HEK293 (cell line): ENCODE results near the gene KRTAP5-2.
A peak's percentile ranks its signal among the peaks of the same experiment; 100 is the strongest.

Experiments
- CTCF ChIA-PET: fragments of 350-600 bp; formaldehyde crosslinking; extraction: SDS; loops from one replicate; lab custom pipeline; 2021; ENCODE audit warnings: antibody characterized with exemption; lab: Yijun Ruan, JAX
- POLR2A ChIA-PET: fragments of 300-600 bp; formaldehyde crosslinking; extraction: SDS; loops from one replicate; lab custom pipeline; 2020; ENCODE audit warnings: antibody characterized with exemption, inconsistent platforms; lab: Yijun Ruan, JAX
- H3K27ac ChIP-seq: fragments of 200-500 bp; sonication (Bioruptor generic); 2 replicates; pipeline ENCODE4 v1.5.1; 2014; ENCODE audit warnings: low read depth, low read length, control low read depth, inconsistent platforms; ENCODE audit errors: extremely low read depth
- H3K36me3 ChIP-seq, 2 experiments: fragments of 200-500 bp in 1 of 2; sonication (Bioruptor generic) in 1 of 2; 1 replicate in 1 of 2; 2 replicates in 1 of 2; pipeline ENCODE4 v1.5.1; 2014 to 2017; ENCODE audit warnings: inconsistent platforms in 2 of 2, low read length in 2 of 2; ENCODE audit not compliant: control insufficient read depth in 2 of 2, insufficient read depth in 1 of 2
- H3K4me1 ChIP-seq: fragments of 200-500 bp; sonication (Bioruptor generic); 2 replicates; pipeline ENCODE4 v1.5.1; 2014; ENCODE audit warnings: mild to moderate bottlenecking, low read length, inconsistent platforms; ENCODE audit not compliant: control insufficient read depth, insufficient read depth
- H3K4me3 ChIP-seq: 2 replicates; pipeline ENCODE4 v1.5.1; 2011; ENCODE audit warnings: low read depth, mild to moderate bottlenecking, control low read depth, low read length, moderate library complexity
- H3K9me3 ChIP-seq: fragments of 200-500 bp; sonication (Bioruptor generic); 2 replicates; pipeline ENCODE4 v1.5.1; 2014; ENCODE audit warnings: low read depth, low read length, inconsistent platforms; ENCODE audit not compliant: control insufficient read depth, insufficient read depth
- GLI4 ChIP-seq: fragments of 450-650 bp; formaldehyde crosslinking; IDR thresholded peaks from 2 replicates; pipeline ENCODE4 v1.5.1; 2016; ENCODE audit warnings: missing biosample characterization, missing genetic modification characterization
- KLF1 ChIP-seq: fragments of 450-650 bp; formaldehyde crosslinking; IDR thresholded peaks from 2 replicates; pipeline ENCODE4 v1.5.1; 2016; ENCODE audit warnings: missing biosample characterization, missing genetic modification characterization
- KLF16 ChIP-seq: fragments of 450-650 bp; formaldehyde crosslinking; IDR thresholded peaks from 2 replicates; pipeline ENCODE4 v1.5.1; 2017; ENCODE audit warnings: missing biosample characterization, missing genetic modification characterization
- MYNN ChIP-seq: fragments of 450-650 bp; formaldehyde crosslinking; IDR thresholded peaks from 2 replicates; pipeline ENCODE4 v1.5.1; 2016; ENCODE audit warnings: missing biosample characterization, missing genetic modification characterization, borderline replicate concordance
- ZNF202 ChIP-seq: fragments of 450-650 bp; formaldehyde crosslinking; IDR thresholded peaks from 2 replicates; pipeline ENCODE4 v1.5.1; 2016; ENCODE audit warnings: missing biosample characterization, missing genetic modification characterization, borderline replicate concordance
- ZNF23 ChIP-seq: fragments of 450-650 bp; formaldehyde crosslinking; IDR thresholded peaks from 2 replicates; pipeline ENCODE4 v1.5.1; 2016; ENCODE audit warnings: missing biosample characterization, missing genetic modification characterization, borderline replicate concordance
- ZNF302 ChIP-seq: fragments of 450-650 bp; formaldehyde crosslinking; IDR thresholded peaks from 2 replicates; pipeline ENCODE4 v1.5.1; 2016; ENCODE audit warnings: missing biosample characterization, missing genetic modification characterization, low read depth
- ZNF350 ChIP-seq: fragments of 450-650 bp; formaldehyde crosslinking; IDR thresholded peaks from 2 replicates; pipeline ENCODE4 v1.5.0; 2017; ENCODE audit warnings: missing biosample characterization, mild to moderate bottlenecking, missing genetic modification characterization
- ZNF600 ChIP-seq: fragments of 450-650 bp; formaldehyde crosslinking; IDR thresholded peaks from 2 replicates; pipeline ENCODE4 v1.5.1; 2016; ENCODE audit warnings: missing biosample characterization, missing genetic modification characterization
- ZSCAN23 ChIP-seq: fragments of 450-650 bp; formaldehyde crosslinking; IDR thresholded peaks from 2 replicates; pipeline ENCODE4 v1.5.1; 2016; ENCODE audit warnings: missing biosample characterization, missing genetic modification characterization
- TF ChIP-seq, protein P1 (sequence below): fragments of 450-650 bp; formaldehyde crosslinking; IDR thresholded peaks from 2 replicates; pipeline ENCODE4 v1.5.1; 2016; ENCODE audit warnings: missing biosample characterization, missing genetic modification characterization
- TF ChIP-seq, protein P2 (sequence below): fragments of 450-650 bp; formaldehyde crosslinking; conservative IDR thresholded peaks from 2 replicates; pipeline ENCODE4 v1.5.1; 2016; ENCODE audit warnings: low read depth, missing biosample characterization, missing genetic modification characterization
- TF ChIP-seq, protein P3 (sequence below): fragments of 450-650 bp; formaldehyde crosslinking; IDR thresholded peaks from 2 replicates; pipeline ENCODE4 v1.5.1; 2016; ENCODE audit warnings: missing biosample characterization, missing genetic modification characterization
- TF ChIP-seq, protein P4 (sequence below): fragments of 450-650 bp; IDR thresholded peaks from 2 replicates; pipeline ENCODE4 v1.5.1; 2018; ENCODE audit warnings: missing biosample characterization, mild to moderate bottlenecking, missing genetic modification characterization

The KRTAP5-2 gene

DNA sequence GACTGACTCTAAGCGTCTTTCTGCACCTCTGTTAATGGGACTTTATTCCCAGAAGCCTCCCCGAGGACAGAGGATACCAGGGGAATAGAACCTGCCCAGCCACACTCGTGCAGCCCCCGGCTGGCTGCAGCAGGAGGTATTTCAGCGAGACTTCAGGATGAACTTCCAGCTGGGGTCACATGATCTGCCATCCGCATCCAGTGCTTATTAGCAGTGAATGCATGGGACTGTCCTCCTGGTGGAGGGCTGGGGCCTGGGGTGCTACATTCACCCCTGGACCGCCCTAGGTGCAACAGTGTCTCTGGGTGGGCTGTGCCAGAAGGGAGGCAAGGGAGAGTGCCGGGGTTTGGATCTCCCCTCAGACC, 27.6 kb downstream of the KRTAP5-2 start (continued):
- TF ChIP-seq, protein P1, sequence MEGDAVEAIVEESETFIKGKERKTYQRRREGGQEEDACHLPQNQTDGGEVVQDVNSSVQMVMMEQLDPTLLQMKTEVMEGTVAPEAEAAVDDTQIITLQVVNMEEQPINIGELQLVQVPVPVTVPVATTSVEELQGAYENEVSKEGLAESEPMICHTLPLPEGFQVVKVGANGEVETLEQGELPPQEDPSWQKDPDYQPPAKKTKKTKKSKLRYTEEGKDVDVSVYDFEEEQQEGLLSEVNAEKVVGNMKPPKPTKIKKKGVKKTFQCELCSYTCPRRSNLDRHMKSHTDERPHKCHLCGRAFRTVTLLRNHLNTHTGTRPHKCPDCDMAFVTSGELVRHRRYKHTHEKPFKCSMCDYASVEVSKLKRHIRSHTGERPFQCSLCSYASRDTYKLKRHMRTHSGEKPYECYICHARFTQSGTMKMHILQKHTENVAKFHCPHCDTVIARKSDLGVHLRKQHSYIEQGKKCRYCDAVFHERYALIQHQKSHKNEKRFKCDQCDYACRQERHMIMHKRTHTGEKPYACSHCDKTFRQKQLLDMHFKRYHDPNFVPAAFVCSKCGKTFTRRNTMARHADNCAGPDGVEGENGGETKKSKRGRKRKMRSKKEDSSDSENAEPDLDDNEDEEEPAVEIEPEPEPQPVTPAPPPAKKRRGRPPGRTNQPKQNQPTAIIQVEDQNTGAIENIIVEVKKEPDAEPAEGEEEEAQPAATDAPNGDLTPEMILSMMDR (tag by site-specific recombination), result no peak
- TF ChIP-seq KLF16 (tag by site-specific recombination) (no peak), GLI4 (tag by site-specific recombination) (no peak), ZNF202 (tag by site-specific recombination) (no peak), MYNN (tag by site-specific recombination) (no peak), ZNF350 (no peak), ZNF23 (tag by site-specific recombination) (no peak), ZSCAN23 (no peak), ZNF302 (tag by site-specific recombination) (no peak)

DNA sequence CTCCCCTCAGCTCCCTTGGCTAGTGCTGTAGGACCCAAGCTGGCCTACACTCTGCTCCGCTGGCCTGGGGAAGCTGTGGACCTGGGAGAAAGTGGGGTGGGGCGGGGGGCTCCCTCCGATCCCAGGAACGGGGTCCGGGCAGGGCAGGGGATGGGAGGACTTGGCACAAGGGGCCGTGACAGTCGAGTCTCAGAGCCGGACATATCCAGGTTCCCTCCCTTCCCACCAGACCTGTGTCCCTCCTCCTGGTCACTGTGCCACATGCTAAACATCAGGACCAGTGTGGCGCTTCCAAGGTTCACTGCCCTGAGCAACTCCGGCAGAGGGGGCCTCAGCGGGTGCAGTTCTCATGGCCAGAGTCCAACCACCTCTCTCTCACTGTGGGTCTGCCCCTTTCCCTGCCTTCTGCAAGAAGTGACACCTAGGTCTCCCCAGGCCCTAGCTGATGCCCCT, 28.1 kb downstream of the KRTAP5-2 start:
- POLR2A ChIA-PET, result no interaction called here
- TF ChIP-seq, protein P2, sequence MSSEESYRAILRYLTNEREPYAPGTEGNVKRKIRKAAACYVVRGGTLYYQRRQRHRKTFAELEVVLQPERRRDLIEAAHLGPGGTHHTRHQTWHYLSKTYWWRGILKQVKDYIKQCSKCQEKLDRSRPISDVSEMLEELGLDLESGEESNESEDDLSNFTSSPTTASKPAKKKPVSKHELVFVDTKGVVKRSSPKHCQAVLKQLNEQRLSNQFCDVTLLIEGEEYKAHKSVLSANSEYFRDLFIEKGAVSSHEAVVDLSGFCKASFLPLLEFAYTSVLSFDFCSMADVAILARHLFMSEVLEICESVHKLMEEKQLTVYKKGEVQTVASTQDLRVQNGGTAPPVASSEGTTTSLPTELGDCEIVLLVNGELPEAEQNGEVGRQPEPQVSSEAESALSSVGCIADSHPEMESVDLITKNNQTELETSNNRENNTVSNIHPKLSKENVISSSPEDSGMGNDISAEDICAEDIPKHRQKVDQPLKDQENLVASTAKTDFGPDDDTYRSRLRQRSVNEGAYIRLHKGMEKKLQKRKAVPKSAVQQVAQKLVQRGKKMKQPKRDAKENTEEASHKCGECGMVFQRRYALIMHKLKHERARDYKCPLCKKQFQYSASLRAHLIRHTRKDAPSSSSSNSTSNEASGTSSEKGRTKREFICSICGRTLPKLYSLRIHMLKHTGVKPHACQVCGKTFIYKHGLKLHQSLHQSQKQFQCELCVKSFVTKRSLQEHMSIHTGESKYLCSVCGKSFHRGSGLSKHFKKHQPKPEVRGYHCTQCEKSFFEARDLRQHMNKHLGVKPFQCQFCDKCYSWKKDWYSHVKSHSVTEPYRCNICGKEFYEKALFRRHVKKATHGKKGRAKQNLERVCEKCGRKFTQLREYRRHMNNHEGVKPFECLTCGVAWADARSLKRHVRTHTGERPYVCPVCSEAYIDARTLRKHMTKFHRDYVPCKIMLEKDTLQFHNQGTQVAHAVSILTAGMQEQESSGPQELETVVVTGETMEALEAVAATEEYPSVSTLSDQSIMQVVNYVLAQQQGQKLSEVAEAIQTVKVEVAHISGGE (tag by site-specific recombination), result no peak
- Histone ChIP-seq H3K4me3 (no peak overlapping the region), H3K27ac (no peak overlapping the region), H3K36me3 (peaks cover 0 to 6% of the 10 kb centered on the region in 2 experiments; a peak in 1 of 3 replicates), H3K4me1 (no peaks in the 10 kb centered on the region; the same call in 1 of the 2 replicates), H3K9me3 (no peaks in the 10 kb centered on the region)
- CTCF ChIA-PET, result interaction anchor here (0.7 to 1.3 kb wide), 2 partner anchors 12 to 23 kb away, joined by 4 read pairs; no protein-coding TSS in a partner anchor

DNA sequence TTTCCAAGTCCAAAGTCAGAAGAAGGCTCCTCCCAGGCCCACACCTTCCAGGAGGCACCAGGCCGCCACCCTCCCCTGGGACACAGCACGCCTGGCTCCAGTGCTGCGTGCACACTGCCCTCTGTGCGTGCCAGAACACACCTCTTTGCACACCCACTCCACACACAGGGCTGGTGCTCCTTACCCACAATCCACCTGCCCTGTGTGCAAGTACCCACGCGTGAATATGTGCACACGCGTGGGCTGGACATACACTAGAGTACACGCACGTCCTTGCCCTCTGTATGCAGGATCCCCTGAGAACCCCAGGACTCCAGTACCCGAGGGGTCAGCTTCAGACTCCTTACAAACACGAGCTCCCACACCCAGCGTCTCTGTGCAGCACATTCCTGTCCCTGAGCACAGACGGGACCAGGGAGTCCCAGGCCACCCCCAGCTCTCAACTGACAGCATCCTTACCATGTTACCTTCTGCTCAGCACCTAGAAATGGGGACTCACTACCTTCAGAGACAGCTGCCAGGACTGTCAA, 28.8 kb downstream of the KRTAP5-2 start:
- ChIA-PET POLR2A (no interaction called here), CTCF (interaction anchor here (0.7 kb wide), 2 partner anchors 11 to 23 kb away, joined by 4 read pairs; no protein-coding TSS in a partner anchor)
- no peaks in the 10 kb centered on the region; the same call in 1 of the 2 replicates for H3K4me1 ChIP-seq

More for the DNA sequence above, 28.8 kb downstream of the KRTAP5-2 start:
- no peak overlapping the region for H3K4me3 ChIP-seq
- no peaks in the 10 kb centered on the region for H3K9me3 ChIP-seq
- TF ChIP-seq ZNF600 (tag by site-specific recombination) (peak; percentile 58), KLF1 (tag by site-specific recombination) (peak; percentile 47; the same call in 1 of the 2 replicates)
- TF ChIP-seq, protein P3, sequence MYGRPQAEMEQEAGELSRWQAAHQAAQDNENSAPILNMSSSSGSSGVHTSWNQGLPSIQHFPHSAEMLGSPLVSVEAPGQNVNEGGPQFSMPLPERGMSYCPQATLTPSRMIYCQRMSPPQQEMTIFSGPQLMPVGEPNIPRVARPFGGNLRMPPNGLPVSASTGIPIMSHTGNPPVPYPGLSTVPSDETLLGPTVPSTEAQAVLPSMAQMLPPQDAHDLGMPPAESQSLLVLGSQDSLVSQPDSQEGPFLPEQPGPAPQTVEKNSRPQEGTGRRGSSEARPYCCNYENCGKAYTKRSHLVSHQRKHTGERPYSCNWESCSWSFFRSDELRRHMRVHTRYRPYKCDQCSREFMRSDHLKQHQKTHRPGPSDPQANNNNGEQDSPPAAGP (tag by site-specific recombination), result 0 out of 2 replicates have a peak, but pooled peaks have one; percentile 47
- TF ChIP-seq, protein P4, sequence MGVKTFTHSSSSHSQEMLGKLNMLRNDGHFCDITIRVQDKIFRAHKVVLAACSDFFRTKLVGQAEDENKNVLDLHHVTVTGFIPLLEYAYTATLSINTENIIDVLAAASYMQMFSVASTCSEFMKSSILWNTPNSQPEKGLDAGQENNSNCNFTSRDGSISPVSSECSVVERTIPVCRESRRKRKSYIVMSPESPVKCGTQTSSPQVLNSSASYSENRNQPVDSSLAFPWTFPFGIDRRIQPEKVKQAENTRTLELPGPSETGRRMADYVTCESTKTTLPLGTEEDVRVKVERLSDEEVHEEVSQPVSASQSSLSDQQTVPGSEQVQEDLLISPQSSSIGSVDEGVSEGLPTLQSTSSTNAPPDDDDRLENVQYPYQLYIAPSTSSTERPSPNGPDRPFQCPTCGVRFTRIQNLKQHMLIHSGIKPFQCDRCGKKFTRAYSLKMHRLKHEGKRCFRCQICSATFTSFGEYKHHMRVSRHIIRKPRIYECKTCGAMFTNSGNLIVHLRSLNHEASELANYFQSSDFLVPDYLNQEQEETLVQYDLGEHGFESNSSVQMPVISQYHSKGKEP (tag by site-specific recombination), result no peak
- no peak overlapping the region for H3K27ac ChIP-seq
- H3K36me3 ChIP-seq, result peaks cover 0 to 6% of the 10 kb centered on the region in 2 experiments; a peak in 1 of 3 replicates
